Measurements from ENCODE around the gene ZNF385C. TPM values are rescaled to one million over a fixed set of nuclear protein-coding genes. Genes with fewer than 3 reads are reported as not detected.

Gene ZNF385C
- total and polyA plus RNA-seq, 2 of the 13 experiments (the other 11 are each of a cell fraction or from before 2014, with no cell fraction given) = 2.3 to 6.1 TPM

- TF ChIP-seq PATZ1 (CRISPR knock-in tag; IDR thresholded peaks at IDR 0.05) = peak; percentile 55
- TF ChIP-seq ZNF550 (CRISPR knock-in tag; IDR thresholded peaks at IDR 0.05; ENCODE audit: borderline replicate concordance) = no peak
- no peak for TF ChIP-seq EZH2 (conservative IDR thresholded peaks at IDR 0.05; ENCODE audit: low read depth, low read length)
- 0 out of 2 replicates have a peak, but pooled peaks have one; percentile 30 for TF ChIP-seq MIER3 (CRISPR knock-in tag; IDR thresholded peaks at IDR 0.05; ENCODE audit: borderline replicate concordance)
- 0 out of 2 replicates have a peak, but pooled peaks have one; percentile 62 for TF ChIP-seq ZBED4 (CRISPR knock-in tag; IDR thresholded peaks at IDR 0.05; ENCODE audit: borderline replicate concordance)
- peak; percentile 66; the same call in 1 of the 2 replicates for TF ChIP-seq ZBTB33 (CRISPR knock-in tag; IDR thresholded peaks at IDR 0.05)
- 0 out of 2 replicates have a peak, but pooled peaks have one; percentile 30 for TF ChIP-seq KMT2A (CRISPR knock-in tag; IDR thresholded peaks at IDR 0.05)
- peak; percentile 68; the same call in 1 of the 2 replicates for TF ChIP-seq FOXK1 (CRISPR knock-in tag; IDR thresholded peaks at IDR 0.05; ENCODE audit: borderline replicate concordance, low read depth)
- TF ChIP-seq NFKBIZ (CRISPR knock-in tag; IDR thresholded peaks at IDR 0.05) = no peak
- no peak for TF ChIP-seq ZNF33A (CRISPR knock-in tag; IDR thresholded peaks at IDR 0.05; ENCODE audit: borderline replicate concordance)
- TF ChIP-seq GRHL1 (CRISPR knock-in tag; conservative IDR thresholded peaks at IDR 0.05) = no peak
- TF ChIP-seq ZFP62 (CRISPR knock-in tag; IDR thresholded peaks at IDR 0.05) = no peak
- no peak for TF ChIP-seq ZNF251 (CRISPR knock-in tag; IDR thresholded peaks at IDR 0.05)
- TF ChIP-seq ZNF331 (CRISPR knock-in tag; IDR thresholded peaks at IDR 0.05) = peak; percentile 76; the same call in 1 of the 2 replicates
- TF ChIP-seq XRCC5 (optimal IDR thresholded peaks at IDR 0.05; ENCODE audit: low read length) = peak; percentile 88
- peak; percentile 95 for TF ChIP-seq SMC3 (IDR thresholded peaks at IDR 0.05; ENCODE audit: low read length)
- TF ChIP-seq FOSL2 (CRISPR knock-in tag; IDR thresholded peaks at IDR 0.05) = 0 out of 2 replicates have a peak, but pooled peaks have one; percentile 4
- TF ChIP-seq RAD21 (CRISPR knock-in tag; IDR thresholded peaks at IDR 0.05) = peak; percentile 95
- peak; percentile 2 for TF ChIP-seq GABPB1 (CRISPR knock-in tag; IDR thresholded peaks at IDR 0.05)
Observed at GRCh38 chr17:42116705-42117396, 18.6 kb upstream of the ZNF385C start (continued).
